ENCODE data around the gene ABCF2.

The ABCF2 gene

GRCh38 chr7:151252961-151253711 lies 26.1 kb upstream of the ABCF2 start:
- DNase-seq (ENCODE audit: low read depth), result no peak

GRCh38 chr7:151252561-151252835 lies 25.5 kb upstream of the ABCF2 start:
- no peak for DNase-seq (ENCODE audit: low read depth)

- DNase-seq (ENCODE audit: low read depth), result no peak
Observed at GRCh38 chr7:151251689-151252560, 24.9 kb upstream of the ABCF2 start.

- DNase-seq (ENCODE audit: low read depth), result no peak
Observed at GRCh38 chr7:151251328-151251688, 24.3 kb upstream of the ABCF2 start.

- no peak for DNase-seq (ENCODE audit: low read depth)
Observed at GRCh38 chr7:151250181-151251132, 23.5 kb upstream of the ABCF2 start.

GRCh38 chr7:151249732-151250072 lies 22.7 kb upstream of the ABCF2 start:
- DNase-seq (ENCODE audit: low read depth), result no peak

- DNase-seq (ENCODE audit: low read depth), result no peak
Observed at GRCh38 chr7:151249034-151249731, 22.2 kb upstream of the ABCF2 start.

- DNase-seq (ENCODE audit: low read depth), result no peak
Observed at GRCh38 chr7:151248346-151249033, 21.5 kb upstream of the ABCF2 start, which contains the start of gene SMARCD3. TSS of gene SMARCD3 (minus strand) at chr7:151248694. CDS start at chr7:151248562, 132 bp downstream.

GRCh38 chr7:151247611-151248345 lies 20.8 kb upstream of the ABCF2 start:
- no peak for DNase-seq (ENCODE audit: low read depth)

- no peak for DNase-seq (ENCODE audit: low read depth)
Observed at GRCh38 chr7:151246851-151247580, 20.0 kb upstream of the ABCF2 start.

GRCh38 chr7:151246102-151246850 lies 19.3 kb upstream of the ABCF2 start:
- no peak for DNase-seq (ENCODE audit: low read depth)

GRCh38 chr7:151245360-151246101 lies 18.5 kb upstream of the ABCF2 start:
- DNase-seq (ENCODE audit: low read depth), result peak; percentile 43

GRCh38 chr7:151244841-151245346 lies 17.9 kb upstream of the ABCF2 start:
- DNase-seq (ENCODE audit: low read depth), result no peak

GRCh38 chr7:151244196-151244840 lies 17.3 kb upstream of the ABCF2 start:
- DNase-seq (ENCODE audit: low read depth), result no peak

GRCh38 chr7:151243408-151244195 lies 16.6 kb upstream of the ABCF2 start:
- DNase-seq (ENCODE audit: low read depth), result no peak

GRCh38 chr7:151243045-151243349 lies 16.0 kb upstream of the ABCF2 start:
- DNase-seq (ENCODE audit: low read depth), result no peak

Measured in stimulated activated CD8-positive, alpha-beta memory T cell treated with anti-CD3 and anti-CD28 coated beads, Interleukin-7, amount 100 ng/mL, for 24 hours (primary cell).